HepG2 (cell line): ENCODE results near the gene LMF2. TPM values are rescaled to one million over a fixed set of nuclear protein-coding genes. Genes with fewer than 3 reads are reported as not detected.

ENCODE experiments used
- ARHGAP35 ChIP-seq: sonication (generic); formaldehyde crosslinking; IDR thresholded peaks from 2 replicates; pipeline ENCODE4 v1.9.0; 2022; ENCODE audit warnings: mild to moderate bottlenecking, inconsistent platforms, moderate library complexity, missing genetic modification reagents, borderline replicate concordance
- BRCA1 ChIP-seq: sonication (generic); formaldehyde crosslinking; IDR thresholded peaks from 2 replicates; pipeline ENCODE4 v1.4.0; 2020; ENCODE audit warnings: missing genetic modification reagents
- CBFB ChIP-seq: sonication (generic); formaldehyde crosslinking; IDR thresholded peaks from 2 replicates; pipeline ENCODE4 v1.4.0; 2020; ENCODE audit warnings: missing genetic modification reagents
- CEBPZ ChIP-seq: IDR thresholded peaks from 2 replicates; pipeline ENCODE4 v1.6.1; 2012; ENCODE audit warnings: low read length, improper control_type of control experiment
- CREM ChIP-seq, 2 experiments: sonication (generic) in 1 of 2; formaldehyde crosslinking in 1 of 2; IDR thresholded peaks; 2 replicates each; pipeline versions ENCODE4 v1.4.0 to v1.6.1; 2016 to 2020; ENCODE audit warnings: antibody characterized with exemption in 1 of 2, mild to moderate bottlenecking in 1 of 2, missing genetic modification reagents in 1 of 2
- DNMT3B ChIP-seq: conservative IDR thresholded peaks from 2 replicates; pipeline ENCODE4 v1.6.1; 2016; ENCODE audit warnings: missing biosample characterization, control low read depth
- ELF1 ChIP-seq: sonication (generic); formaldehyde crosslinking; IDR thresholded peaks from 2 replicates; pipeline ENCODE4 v1.4.0; 2020; ENCODE audit warnings: missing genetic modification reagents
- MBD4 ChIP-seq: IDR thresholded peaks from 2 replicates; pipeline ENCODE4 v1.6.1; 2012; ENCODE audit warnings: low read length, inconsistent platforms, borderline replicate concordance
- MXD4 ChIP-seq: IDR thresholded peaks from 2 replicates; pipeline ENCODE4 v1.6.1; 2016; ENCODE audit warnings: mild to moderate bottlenecking, missing biosample characterization, missing genetic modification reagents
- NONO ChIP-seq, 2 experiments: fragments of 450-650 bp in 1 of 2; sonication (generic) in 1 of 2; formaldehyde crosslinking in 1 of 2; IDR thresholded peaks in 1 of 2; conservative IDR thresholded peaks in 1 of 2; 2 replicates each; pipeline versions ENCODE4 v1.6.1 to v1.8.0; 2017 to 2022; ENCODE audit warnings: mild to moderate bottlenecking in 1 of 2, missing genetic modification reagents in 1 of 2, moderate library complexity in 1 of 2
- NR2F1 ChIP-seq, 2 experiments: fragments of 450-650 bp in 1 of 2; formaldehyde crosslinking in 1 of 2; IDR thresholded peaks; 2 replicates each; pipeline versions ENCODE4 v1.5.0 to v1.6.1; 2016 to 2020; ENCODE audit warnings: mild to moderate bottlenecking in 1 of 2, missing compliant biosample characterization in 1 of 2, missing genetic modification reagents in 1 of 2, moderate library complexity in 1 of 2
- PAX8 ChIP-seq: sonication (generic); formaldehyde crosslinking; IDR thresholded peaks from 2 replicates; pipeline ENCODE4 v1.8.0; 2022; ENCODE audit warnings: mild to moderate bottlenecking, missing genetic modification reagents, borderline replicate concordance
- RFX1 ChIP-seq: fragments of 450-650 bp; IDR thresholded peaks from 2 replicates; pipeline ENCODE4 v1.6.1; 2017
- STAT5B ChIP-seq: sonication (generic); formaldehyde crosslinking; IDR thresholded peaks from 2 replicates; pipeline ENCODE4 v1.4.0; 2020; ENCODE audit warnings: missing genetic modification reagents
- TFDP1 ChIP-seq: IDR thresholded peaks from 2 replicates; pipeline ENCODE4 v1.6.1; 2016; ENCODE audit warnings: missing compliant biosample characterization, missing genetic modification reagents, borderline replicate concordance
- ZFP90 ChIP-seq: sonication (generic); formaldehyde crosslinking; IDR thresholded peaks from 2 replicates; pipeline ENCODE4 v1.8.0; 2022; ENCODE audit warnings: missing genetic modification reagents, mild to moderate bottlenecking, inconsistent platforms, borderline replicate concordance
- ZNF234 ChIP-seq: sonication (generic); formaldehyde crosslinking; conservative IDR thresholded peaks from 2 replicates; pipeline ENCODE4 v1.5.1; 2020; ENCODE audit warnings: mild to moderate bottlenecking, missing genetic modification reagents
- ZNF282 ChIP-seq: fragments of 450-650 bp; IDR thresholded peaks from 2 replicates; pipeline ENCODE4 v1.6.1; 2018; ENCODE audit not compliant: partially characterized antibody
- ZNF512B ChIP-seq: sonication (generic); formaldehyde crosslinking; IDR thresholded peaks from 2 replicates; pipeline ENCODE4 v1.5.1; 2020; ENCODE audit warnings: missing genetic modification reagents, mild to moderate bottlenecking, borderline replicate concordance
- ZNF547 ChIP-seq: sonication (generic); formaldehyde crosslinking; IDR thresholded peaks from 2 replicates; pipeline ENCODE4 v1.5.1; 2020; ENCODE audit warnings: mild to moderate bottlenecking, missing genetic modification reagents
- ZNF670 ChIP-seq: sonication (generic); formaldehyde crosslinking; IDR thresholded peaks from 2 replicates; pipeline ENCODE4 v1.8.0; 2022; ENCODE audit warnings: mild to moderate bottlenecking, missing genetic modification reagents, borderline replicate concordance
- ZNF792 ChIP-seq: IDR thresholded peaks from 2 replicates; pipeline ENCODE4 v1.6.1; 2016
- ZZZ3 ChIP-seq: sonication (generic); formaldehyde crosslinking; IDR thresholded peaks from 2 replicates; pipeline ENCODE4 v1.4.0; 2020; ENCODE audit warnings: missing genetic modification reagents, mild to moderate bottlenecking, borderline replicate concordance
- polyA plus RNA-seq, 8 experiments: library from polyadenylated mRNA; depleted of rRNA in 3 of 8; stranded (reverse) in 7 of 8; unstranded in 1 of 8; fragments of >200 nt; fragmentation: Illumina TruSeq in 4 of 8; extraction: Trizol in 4 of 8; gene quantifications; 2 replicates each; pipeline versions ENCODE4 v1.2.1 to v1.2.3, GENCODE V29; 2011 to 2016; ENCODE audit warnings: low read depth in 4 of 8, missing spikeins in 1 of 8, mixed read lengths in 1 of 8; ENCODE audit not compliant: insufficient read depth in 1 of 8
- total RNA-seq, 5 experiments: library from RNA; depleted of rRNA; stranded (reverse); fragments of >200 nt; fragmentation: Illumina TruSeq; extraction: Trizol; gene quantifications; 2 replicates each; pipeline ENCODE4 v1.2.3, GENCODE V29; 2016; ENCODE audit warnings: low read depth in 1 of 5

LMF2 gene
- total and polyA plus RNA-seq, 2 of the 13 experiments (the other 11 are each of a cell fraction or from before 2014, with no cell fraction given), result 23.3 to 30.6 TPM

- TF ChIP-seq TFDP1 (CRISPR knock-in tag) (peak; percentile 42; the same call in 1 of the 2 replicates), MXD4 (CRISPR knock-in tag) (no peak), ZNF670 (CRISPR knock-in tag) (no peak), ZNF512B (CRISPR knock-in tag) (no peak), MBD4 (no peak), ZZZ3 (CRISPR knock-in tag) (0 out of 2 replicates have a peak, but pooled peaks have one; percentile 24), CBFB (CRISPR knock-in tag) (no peak), ARHGAP35 (CRISPR knock-in tag) (0 out of 2 replicates have a peak, but pooled peaks have one; percentile 33), BRCA1 (CRISPR knock-in tag) (0 out of 2 replicates have a peak, but pooled peaks have one; percentile 18), RFX1 (no peak), ELF1 (CRISPR knock-in tag) (0 out of 2 replicates have a peak, but pooled peaks have one; percentile 12), ZFP90 (CRISPR knock-in tag) (no peak), ZNF282 (no peak), ZNF792 (0 out of 2 replicates have a peak, but pooled peaks have one; percentile 41), STAT5B (CRISPR knock-in tag) (0 out of 2 replicates have a peak, but pooled peaks have one; percentile 31), PAX8 (0 out of 2 replicates have a peak, but pooled peaks have one; percentile 57), NONO (IDR thresholded peaks at IDR 0.05) (no peak), NONO (CRISPR knock-in tag; conservative IDR thresholded peaks at IDR 0.05) (no peak), DNMT3B (CRISPR knock-in tag) (no peak), NR2F1 (CRISPR knock-in tag; IDR thresholded peaks at IDR 0.05) (no peak), ZNF234 (CRISPR knock-in tag) (no peak), ZNF547 (CRISPR knock-in tag) (no peak), CEBPZ (no peak), CREM (IDR thresholded peaks at IDR 0.05) (no peak), CREM (CRISPR knock-in tag; IDR thresholded peaks at IDR 0.05) (no peak)
Observed at GRCh38 chr22:50507421-50507990, at the start of gene LMF2 (continued).
